HG03342 (cell line): ENCODE results near the gene ALK.

Experiments
- ATAC-seq: cut with Tn5 transposase; IDR thresholded peaks from one replicate; pipeline ENCODE4 v1.9.1; 2021; ENCODE audit warnings: mild to moderate bottlenecking, moderate library complexity; ENCODE audit not compliant: unreplicated experiment

ALK gene

DNA sequence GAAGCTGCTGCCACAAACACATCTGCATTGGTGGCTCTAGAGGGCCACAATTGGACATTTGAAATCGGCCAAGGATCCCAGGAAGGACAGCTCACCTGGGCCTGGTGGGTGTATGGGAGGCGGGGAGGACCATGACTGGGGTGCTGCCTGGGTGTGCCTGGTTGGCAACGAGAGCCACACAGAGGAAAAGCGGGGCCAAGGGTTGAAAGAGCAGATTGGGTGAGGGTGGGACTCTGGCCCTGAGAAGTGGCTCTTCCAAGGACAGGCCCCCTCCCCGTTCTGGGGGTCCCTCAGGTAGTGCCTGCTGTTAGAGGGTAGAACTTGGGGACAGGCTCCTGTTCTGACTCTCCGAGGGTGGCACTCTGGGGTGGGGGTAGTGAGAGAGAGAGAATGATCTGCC lies 703.3 kb downstream of the ALK start:
- ATAC-seq, result no peak

DNA sequence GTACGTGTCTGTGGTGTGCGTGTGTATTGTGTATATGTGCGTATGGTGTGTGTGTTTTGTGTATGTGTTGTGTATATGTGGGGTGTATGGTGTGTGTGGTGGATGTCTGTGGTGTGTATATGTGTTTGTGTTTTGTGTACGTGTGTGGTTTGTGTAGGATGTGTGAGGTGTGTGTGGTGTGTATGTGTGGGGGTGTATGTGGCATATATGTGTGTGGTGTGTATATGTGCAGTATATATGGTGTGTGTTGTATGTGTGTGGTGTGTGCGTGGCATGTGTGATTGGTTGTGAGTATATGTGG lies 704.8 kb downstream of the ALK start:
- no peak for ATAC-seq

DNA sequence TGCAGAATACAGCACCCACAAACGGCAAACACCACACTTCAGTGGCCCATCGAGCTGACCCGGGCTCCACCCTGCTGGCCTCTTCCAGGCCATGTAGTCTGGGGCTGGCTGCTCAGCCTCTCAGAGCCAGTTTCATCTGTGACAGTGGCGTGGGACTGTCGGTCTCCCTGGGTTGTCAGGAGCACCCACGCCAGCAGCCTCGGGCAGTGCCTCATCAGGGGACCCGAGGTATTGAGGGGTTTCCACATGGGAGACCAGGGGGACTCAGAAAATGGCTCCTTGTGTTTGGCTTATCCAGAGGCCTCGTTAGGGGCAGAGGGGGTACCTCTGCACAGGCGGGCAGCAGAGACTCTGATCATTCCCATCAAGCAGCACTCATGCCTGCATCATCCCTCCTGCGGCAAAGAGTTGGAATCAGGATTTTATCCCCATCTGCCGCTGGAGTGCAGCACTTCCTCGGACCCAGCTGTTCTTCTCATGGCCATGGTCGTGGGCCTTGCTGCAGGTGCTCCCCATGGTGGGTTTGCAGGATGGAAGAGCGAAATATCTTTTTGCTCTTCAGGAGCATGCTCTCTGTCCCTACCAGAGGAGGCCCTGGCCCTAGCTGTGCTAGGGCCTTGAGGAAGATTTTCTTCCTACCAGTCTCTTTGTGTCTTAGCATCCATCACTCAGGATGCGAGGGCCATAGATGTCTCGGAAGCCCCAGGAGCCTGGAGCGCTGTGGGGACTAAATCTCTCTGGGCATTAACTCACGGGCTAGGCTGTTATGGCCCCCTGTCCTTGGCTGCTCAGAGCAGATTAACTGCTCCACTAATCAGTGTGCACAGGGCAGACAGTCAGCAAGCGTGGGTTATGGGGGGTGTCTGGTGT lies 705.4 kb downstream of the ALK start:
- ATAC-seq, result no peak

DNA sequence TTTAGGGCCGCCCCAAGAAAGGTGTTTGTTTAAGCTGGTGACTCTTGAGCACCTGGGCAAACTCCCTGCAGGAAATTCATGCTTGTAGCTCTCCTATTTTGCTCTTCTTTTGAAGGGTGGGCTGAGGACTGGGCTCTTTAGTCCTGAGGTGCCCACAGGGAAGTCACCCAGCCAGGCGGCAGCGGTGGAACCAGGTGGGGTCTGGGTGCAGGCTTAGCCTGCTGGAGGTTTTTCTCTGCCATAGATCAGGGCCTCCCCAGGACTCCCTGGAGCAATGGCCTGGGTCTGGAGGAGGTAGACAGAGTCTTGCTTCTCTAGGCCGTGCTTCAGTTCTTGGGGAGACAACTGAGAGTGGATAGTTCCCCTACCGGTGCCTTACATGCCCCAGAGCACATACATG lies 706.3 kb downstream of the ALK start:
- no peak for ATAC-seq

DNA sequence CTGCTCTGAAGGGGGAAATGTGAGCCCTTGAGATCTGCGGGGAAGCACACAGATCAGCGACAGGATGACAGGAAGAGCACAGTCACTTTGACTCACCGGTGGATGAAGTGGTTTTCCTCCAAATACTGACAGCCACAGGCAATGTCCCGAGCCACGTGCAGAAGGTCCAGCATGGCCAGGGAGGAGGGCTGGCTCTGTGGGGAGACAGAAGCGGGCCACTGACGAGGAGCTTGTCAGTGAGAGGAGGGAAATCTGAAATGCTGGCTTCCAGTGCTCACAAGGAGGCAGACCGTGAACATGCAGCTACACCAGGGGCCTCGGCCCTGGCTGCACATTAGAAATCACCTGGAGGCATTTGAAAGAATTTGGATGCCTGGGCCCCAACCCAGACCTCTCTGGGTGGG lies 707.5 kb downstream of the ALK start:
- no peak for ATAC-seq

DNA sequence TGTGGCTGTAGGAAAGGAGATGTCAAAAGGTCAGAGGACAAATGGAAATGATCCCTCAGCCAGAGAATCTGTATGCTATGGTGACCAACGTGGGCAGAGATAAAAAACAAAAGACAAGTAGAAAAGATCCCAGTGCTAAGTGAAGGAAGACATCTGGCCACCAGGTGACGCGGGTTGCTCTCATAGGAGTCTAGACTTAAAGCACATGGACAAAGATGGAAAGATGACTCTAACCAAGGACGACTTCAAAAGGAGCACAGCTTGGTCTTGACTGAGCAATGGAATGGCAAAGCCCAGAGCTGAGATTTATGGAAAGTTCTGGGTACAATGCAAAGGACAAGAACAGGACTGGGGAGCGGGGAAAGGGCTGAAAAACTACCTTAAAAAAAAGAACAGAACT lies 709.4 kb downstream of the ALK start:
- ATAC-seq, result no peak

DNA sequence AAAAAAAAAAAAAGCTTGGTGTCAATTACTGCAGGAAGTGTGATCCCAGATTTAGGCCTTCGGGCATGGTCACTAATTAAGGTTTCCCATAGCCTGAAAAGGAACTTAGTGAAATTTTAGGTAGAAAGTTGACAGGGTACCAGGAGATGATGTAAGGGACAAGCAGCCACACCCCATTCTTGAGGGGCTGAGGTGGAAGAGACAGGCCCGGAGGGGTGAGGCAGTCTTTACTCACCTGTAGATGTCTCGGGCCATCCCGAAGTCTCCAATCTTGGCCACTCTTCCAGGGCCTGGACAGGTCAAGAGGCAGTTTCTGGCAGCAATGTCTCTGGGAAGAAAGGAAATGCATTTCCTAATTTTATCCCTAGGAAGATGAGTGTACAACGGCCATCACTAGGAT lies 711.8 kb downstream of the ALK start:
- ATAC-seq, result no peak

DNA sequence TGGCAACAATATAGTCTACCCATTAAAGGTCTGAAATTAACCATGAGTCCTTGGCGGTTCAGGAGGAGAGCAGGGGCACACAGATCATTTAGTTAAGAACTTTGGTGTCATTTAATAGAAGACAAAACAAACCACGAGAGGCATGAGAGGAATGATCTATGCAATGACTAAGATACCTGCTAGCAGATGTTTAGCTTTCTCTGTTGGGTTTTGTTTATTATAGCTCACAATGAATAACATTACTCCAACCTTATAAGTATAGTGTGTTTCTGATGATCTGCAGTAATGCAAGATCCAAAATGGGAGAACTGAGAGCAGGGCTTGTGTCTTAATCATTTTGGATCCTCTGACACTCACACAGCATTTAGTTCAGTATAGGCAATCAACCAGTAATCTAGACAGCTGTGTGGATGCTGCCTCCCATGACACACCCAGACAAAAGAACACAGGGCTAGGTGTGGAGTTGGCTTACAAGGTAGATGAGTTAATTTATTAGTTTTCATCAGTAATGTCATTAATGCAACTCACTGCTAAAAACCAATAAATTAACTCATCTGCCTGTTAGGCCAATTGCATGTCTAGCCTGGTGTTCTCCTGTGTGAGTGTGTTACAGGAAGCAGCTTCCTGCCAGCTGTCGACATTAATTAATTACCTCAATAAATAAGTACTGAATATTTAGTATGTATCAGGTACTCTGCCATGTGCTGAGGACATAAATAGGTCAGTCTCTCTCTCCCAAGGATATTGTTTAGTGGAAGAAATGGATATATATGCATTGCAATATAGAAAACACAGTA lies 713.8 kb downstream of the ALK start:
- no peak for ATAC-seq

DNA sequence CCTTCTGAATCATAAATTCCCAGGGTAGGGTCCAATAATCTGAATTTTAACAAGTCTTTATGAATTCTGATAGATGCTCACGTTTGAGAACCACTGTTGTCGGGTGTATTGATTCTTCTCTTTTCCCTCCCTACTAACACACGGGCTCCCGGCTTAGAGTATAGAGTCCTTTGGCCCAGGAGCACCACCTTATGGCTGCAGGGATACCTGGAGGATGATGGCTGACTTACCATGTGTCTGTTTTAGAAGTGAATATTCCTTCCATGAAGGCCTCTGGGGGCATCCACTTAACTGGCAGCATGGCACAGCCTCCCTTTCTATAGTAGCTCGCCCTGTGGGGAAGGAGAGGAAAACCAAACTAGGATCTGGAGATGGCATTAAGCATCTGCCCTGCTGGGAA lies 714.4 kb downstream of the ALK start:
- no peak for ATAC-seq

DNA sequence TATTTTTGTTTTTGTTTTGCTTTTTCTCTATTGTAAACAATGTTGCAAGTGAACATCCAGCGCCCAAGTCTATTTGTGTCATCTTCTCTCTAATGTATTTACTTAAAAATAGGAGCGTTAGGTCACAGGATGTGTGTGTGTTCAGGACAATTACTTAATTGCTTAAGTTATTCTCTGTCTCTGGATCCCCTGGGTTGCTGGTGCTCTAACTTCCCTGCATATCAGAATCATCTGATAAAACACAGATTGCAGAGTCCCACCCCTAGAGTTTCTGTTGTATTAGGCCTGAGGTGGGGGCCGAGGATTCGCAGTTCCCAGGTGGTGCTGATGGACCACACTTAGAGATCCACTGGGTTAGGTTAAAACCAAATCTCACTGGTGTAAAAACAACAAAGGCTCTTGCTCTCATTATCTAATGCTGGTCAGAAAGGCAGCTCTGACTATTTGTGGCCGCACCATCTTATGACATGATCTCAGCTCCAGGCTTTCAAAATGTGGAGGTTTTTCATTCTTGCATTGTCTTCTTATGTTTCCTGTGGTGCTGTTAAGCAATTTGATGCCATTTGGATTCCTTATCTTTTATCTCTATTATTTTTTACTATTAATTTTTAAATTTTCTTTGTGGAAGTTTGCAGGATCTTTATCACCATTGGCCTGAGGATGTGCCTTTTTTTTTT lies 718.4 kb downstream of the ALK start:
- ATAC-seq, result no peak

DNA sequence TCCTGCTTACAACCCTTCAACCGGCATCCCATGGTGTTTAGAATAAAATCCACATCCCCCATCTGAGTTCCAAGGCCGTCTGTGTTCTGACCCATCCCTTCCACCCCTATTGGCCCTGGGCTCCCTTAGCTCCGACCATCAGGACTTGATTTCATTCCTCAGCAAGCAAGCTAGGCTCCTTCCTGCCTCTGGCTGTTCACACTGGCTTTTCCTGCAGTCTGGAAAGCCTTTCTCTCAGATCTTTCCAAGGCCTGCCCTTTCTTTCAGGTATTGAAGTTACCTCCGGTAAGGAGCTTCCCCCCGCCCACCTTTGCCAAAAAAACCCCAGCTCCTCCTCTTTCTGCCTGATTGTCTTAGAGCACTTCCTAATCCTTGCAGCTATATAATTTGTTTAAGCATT lies 719.4 kb downstream of the ALK start:
- no peak for ATAC-seq

DNA sequence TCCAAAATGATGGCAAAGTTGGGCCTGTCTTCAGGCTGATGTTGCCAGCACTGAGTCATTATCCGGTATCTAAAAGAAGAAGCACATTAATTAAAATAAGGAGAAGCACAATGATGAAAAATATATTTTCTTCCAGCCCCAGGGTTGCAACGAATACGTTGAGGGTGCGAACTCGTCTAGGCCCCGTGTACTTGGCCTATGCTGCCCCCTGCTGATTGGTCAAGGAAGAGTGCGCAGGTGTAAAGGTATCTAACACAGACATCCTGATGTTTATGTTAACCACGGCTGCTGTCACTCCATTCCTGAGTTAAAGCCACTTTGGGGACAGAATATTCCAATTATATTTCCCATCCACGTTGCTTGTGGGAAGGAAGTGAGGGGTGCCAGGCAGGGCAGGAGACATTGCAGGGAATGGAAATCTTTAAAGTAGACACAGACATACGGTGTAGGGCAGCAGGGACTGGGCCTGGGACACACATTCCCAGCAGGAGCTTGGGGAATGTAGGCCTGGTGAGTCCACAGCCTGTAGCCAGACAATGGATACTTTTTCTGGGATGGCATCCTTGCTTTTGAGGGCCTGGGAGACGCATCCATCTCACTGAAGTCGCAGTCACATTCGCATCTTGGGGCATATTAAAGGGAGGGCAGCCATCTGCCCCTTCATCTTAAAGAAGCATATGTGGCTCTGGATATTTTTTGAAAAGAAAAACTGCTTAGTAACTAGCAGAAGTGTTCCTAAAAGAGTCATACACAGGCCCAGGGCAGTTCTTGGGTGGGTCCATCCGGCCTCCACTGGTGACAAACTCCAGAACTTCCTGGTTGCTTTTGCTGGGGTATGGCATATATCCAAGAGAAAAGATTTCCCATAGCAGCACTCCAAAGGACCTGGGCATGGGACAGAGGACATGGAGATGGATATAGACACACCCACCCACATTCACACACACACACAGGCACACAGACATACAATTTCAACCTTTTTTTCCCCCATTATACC lies 724.3 kb downstream of the ALK start:
- no peak for ATAC-seq

DNA sequence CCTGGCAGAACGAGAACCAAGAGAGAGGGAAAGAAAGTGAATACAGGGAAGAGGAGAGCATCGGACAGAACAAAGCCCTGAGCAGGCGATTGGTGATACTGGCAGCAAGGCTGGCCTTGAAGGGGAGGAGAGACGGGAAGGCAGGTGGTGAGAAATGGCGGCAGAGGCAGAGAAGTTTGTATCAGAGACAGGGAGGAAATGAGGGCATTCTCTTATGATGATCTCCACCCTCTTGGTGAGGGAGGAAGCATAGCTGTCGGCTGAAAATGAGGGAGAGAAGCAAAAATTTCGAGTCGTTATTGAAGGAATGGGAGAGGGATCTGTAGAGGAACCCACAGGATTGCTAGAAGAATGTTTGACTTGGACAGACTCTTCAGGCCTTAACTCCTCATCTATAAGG lies 725.6 kb downstream of the ALK start:
- no peak for ATAC-seq

DNA sequence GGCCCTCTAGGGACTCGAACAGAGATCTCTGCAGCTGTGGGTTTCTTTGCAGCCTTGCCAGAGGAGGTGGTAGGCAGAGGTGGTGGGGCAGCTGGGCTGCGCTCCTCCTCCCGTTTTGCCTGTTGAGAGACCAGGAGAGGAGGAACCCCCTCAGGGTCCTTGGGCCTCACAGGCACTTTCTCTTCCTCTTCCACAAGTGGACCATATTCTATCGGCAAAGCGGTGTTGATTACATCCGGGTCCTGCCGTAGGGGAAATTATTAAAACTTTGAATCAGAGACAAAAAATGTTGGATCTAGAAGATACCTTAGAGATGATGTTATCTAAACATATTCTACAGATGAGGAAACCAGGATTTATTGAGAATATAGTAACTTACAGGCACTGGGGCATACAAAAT lies 727.7 kb downstream of the ALK start:
- no peak for ATAC-seq

DNA sequence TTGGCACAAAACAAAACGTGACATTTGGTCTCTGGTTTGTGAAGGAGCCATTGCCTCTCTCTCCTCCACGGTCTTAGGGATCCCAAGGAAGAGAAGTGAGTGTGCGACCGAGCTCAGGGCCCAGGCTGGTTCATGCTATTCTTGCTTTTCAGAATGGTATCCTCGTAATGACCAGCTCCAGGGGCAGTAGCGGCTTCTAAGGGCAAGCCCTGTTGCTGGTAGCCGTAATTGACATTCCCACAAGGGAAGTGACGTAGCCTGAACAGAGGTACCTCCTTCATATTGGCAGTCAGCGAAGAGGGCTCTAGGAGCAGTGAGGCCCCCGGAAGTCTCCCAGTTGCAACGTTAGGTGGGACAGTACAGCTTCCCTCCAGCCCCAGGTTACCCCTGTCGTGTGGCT lies 728.3 kb downstream of the ALK start:
- no peak for ATAC-seq

DNA sequence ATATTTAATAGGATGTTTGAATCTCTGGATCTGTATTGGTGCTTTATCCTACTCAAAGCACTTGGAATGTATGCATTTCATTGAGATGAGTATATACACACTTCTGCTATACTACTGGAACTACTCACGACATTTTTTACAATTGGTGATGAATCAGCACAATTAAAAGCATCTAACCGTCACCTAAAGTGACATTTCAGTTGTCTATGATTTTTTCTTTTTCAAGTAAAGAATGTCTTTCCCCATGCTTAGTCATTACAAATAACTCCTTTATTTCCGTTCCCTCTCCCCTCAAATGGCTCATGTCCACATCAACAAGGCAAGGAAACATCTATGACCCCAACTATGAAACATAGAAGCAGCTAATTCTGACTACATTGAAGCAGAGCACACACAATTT lies 728.9 kb downstream of the ALK start:
- ATAC-seq, result no peak

DNA sequence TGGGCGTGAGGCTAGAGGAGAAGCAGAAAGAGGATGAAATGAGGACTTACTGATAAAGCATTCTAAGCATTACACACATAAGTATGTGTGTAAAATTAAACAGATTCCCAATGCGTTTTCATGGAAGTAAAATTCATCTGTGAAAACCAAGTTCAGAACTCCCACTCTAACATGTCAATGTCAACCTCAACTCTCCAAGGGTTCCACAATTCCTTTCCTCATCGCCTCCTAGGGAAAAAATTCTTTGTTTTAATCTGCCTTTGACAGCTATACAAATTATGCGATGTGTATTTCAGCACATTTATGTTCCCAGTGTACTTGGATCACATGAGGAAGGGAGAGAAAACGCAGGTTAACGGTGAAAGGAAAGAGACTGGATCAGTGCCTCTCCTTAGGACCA lies 729.6 kb downstream of the ALK start:
- no peak for ATAC-seq

DNA sequence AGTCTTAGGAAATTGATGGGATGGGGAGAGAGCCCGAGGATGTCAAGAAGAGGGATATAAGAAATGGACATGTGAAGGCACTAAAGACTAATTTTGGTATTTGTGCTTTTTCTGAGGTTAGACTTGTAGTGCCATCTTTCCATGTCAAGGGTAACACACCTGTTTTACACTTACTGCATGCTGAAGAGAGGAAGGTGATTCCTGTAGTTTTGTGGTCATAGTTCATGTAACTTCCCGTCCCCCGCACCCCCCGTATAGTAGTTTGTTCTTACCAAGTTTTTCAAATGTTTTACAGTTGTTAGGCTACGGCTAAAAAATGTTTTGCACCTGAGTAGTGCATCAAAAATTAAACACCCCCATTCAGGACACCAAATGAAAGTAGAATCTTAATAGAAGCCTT lies 732.3 kb downstream of the ALK start:
- ATAC-seq, result no peak

DNA sequence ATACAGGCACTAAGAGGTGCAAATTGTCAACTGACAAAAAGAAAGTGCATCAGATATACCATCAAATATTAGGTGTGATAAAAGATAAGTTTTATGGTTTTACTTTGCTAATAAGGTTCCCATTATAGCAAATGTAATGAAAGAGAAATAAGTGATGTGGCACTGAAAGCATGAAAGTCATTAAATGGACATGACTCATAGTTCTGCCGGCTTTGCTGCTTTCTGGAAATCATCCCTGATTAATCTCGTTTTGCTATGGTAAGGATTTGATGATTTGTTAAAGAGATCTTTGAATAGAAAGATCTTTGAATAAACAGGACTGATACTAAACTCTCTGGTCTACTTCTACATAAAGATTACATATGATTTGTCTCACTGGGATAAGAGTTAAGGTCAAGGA lies 733.5 kb downstream of the ALK start:
- ATAC-seq, result no peak

DNA sequence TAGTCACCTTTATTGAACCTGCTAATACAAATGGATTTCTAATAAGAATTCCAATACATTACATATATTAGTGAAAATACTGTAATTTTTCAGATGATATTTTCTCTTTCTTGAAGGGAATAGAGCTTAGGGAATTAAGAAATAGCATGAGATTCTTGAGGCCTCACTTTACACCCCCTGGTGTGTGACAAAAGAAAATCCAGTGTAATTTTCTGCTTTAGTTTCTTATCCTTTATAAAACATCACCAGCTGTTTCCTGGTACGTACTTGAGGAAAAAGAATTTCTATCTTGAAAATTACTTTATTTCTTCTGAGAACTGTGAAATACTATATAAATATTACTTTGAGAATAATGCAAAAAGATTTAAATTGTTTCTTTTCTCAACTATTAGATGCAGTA lies 734.6 kb downstream of the ALK start:
- no peak for ATAC-seq

DNA sequence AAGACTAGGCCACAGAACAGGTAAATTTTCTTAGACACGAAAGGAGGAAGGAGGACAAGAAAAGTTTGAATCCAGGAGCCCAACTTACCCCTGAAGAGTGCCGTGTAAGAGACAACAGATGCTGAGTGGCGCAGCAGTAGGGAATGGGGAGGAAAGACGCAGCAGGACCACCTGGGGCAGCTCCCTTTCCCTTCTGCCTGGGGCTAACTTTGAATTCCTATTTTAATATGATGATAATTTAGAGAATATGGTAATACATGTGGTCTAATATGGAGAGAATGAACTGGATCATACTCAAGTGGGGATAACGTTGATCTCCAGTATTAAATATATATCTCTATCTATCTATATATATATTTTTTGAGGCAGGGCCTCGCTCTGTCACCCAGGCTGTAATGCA lies 736.9 kb downstream of the ALK start:
- ATAC-seq, result no peak
